PC-9 (cell line): ENCODE data around the gene NT5DC4. TPM values are rescaled to one million over a fixed set of nuclear protein-coding genes. Genes with fewer than 3 reads are reported as not detected.

Source experiments
- BruUV-seq: library from RNA; stranded (reverse); fragments of 400-500 nt; replicated peaks from 2 replicates; lab custom pipeline; 2021; lab: Mats Ljungman, UMichigan
- CTCF ChIA-PET: fragments of 300-600 bp; sonication (Branson Sonifier 250); formaldehyde crosslinking; loops from one replicate; lab custom pipeline; 2022; ENCODE audit warnings: antibody characterized with exemption; lab: Charles Lee
- POLR2A ChIA-PET: fragments of 300-600 bp; sonication (Branson Sonifier 250); formaldehyde crosslinking; loops from one replicate; lab custom pipeline; 2022; ENCODE audit warnings: antibody characterized with exemption; ENCODE audit not compliant: unreplicated experiment; lab: Charles Lee
- DNase-seq, 2 experiments: peaks; one replicate each; pipeline versions ENCODE4 v3.0.0 to v3.0.0-alpha.2; 2015 to 2022; ENCODE audit warnings: mixed read lengths in 1 of 2
- H2AFZ ChIP-seq: fragments of 200-600 bp; sonication (generic); 2 replicates; pipeline ENCODE4 v1.8.1; 2017; ENCODE audit warnings: antibody characterized with exemption
- H3F3A ChIP-seq: fragments of 200-600 bp; sonication (generic); 2 replicates; pipeline ENCODE4 v1.8.1; 2017; ENCODE audit warnings: antibody characterized with exemption, mild to moderate bottlenecking, low read depth; ENCODE audit not compliant: insufficient read depth
- H3K27ac ChIP-seq: fragments of 200-600 bp; sonication (generic); 2 replicates; pipeline ENCODE4 v1.6.1; 2016; ENCODE audit warnings: mixed run types
- H3K27me3 ChIP-seq: fragments of 200-600 bp; sonication (generic); 2 replicates; pipeline ENCODE4 v1.6.1; 2016; ENCODE audit warnings: low read depth, mixed run types; ENCODE audit not compliant: insufficient read depth
- H3K36me3 ChIP-seq: fragments of 200-600 bp; sonication (generic); 2 replicates; pipeline ENCODE4 v1.6.1; 2016; ENCODE audit warnings: low read depth, mixed run types
- H3K4me1 ChIP-seq: fragments of 200-600 bp; sonication (generic); replicated peaks from 2 replicates; pipeline ENCODE4 v1.6.1; 2016; ENCODE audit warnings: mixed run types; ENCODE audit not compliant: insufficient read depth
- H3K4me2 ChIP-seq: fragments of 200-600 bp; sonication (generic); 2 replicates; pipeline ENCODE4 v1.6.1; 2017; ENCODE audit warnings: mixed run types
- H3K4me3 ChIP-seq: fragments of 200-600 bp; sonication (generic); 2 replicates; pipeline ENCODE4 v1.6.1; 2016; ENCODE audit warnings: mixed run types
- H3K79me2 ChIP-seq: fragments of 200-600 bp; sonication (generic); 2 replicates; pipeline ENCODE4 v1.6.1; 2017; ENCODE audit warnings: low read depth, mixed run types
- H3K9me2 ChIP-seq: fragments of 200-600 bp; sonication (generic); 2 replicates; pipeline ENCODE4 v1.8.1; 2017; ENCODE audit warnings: mild to moderate bottlenecking; ENCODE audit not compliant: insufficient read depth
- H3K9me3 ChIP-seq: fragments of 200-600 bp; sonication (generic); 2 replicates; pipeline ENCODE4 v1.8.1; 2016; ENCODE audit warnings: low read depth; ENCODE audit not compliant: insufficient read depth
- H4K20me1 ChIP-seq: fragments of 200-600 bp; sonication (generic); 2 replicates; pipeline ENCODE4 v1.8.1; 2017; ENCODE audit not compliant: insufficient read depth
- EZH2 ChIP-seq: fragments of 200-600 bp; sonication (generic); IDR thresholded peaks from 2 replicates; pipeline ENCODE4 v1.8.0; 2017; ENCODE audit warnings: antibody characterized with exemption, low read depth
- intact Hi-C: fragments of 100-400 bp; cut with micrococcal nuclease; formaldehyde crosslinking; loops from one replicate; pipeline ENCODE4 v1.10.0; 2022; ENCODE audit not compliant: unreplicated experiment
- total RNA-seq: library from RNA; stranded (reverse); gene quantifications from 2 replicates; pipeline ENCODE4 v1.2.3, GENCODE V29; 2021
- TF ChIP-seq, protein P1 (sequence below): fragments of 200-600 bp; sonication (generic); conservative IDR thresholded peaks from 2 replicates; pipeline ENCODE4 v1.6.1; 2017; ENCODE audit warnings: mixed run types, antibody characterized with exemption, mild to moderate bottlenecking, moderate library complexity

NT5DC4 gene
- total RNA-seq, 1 experiment from 2014 or later, result 6.1 TPM

DNA sequence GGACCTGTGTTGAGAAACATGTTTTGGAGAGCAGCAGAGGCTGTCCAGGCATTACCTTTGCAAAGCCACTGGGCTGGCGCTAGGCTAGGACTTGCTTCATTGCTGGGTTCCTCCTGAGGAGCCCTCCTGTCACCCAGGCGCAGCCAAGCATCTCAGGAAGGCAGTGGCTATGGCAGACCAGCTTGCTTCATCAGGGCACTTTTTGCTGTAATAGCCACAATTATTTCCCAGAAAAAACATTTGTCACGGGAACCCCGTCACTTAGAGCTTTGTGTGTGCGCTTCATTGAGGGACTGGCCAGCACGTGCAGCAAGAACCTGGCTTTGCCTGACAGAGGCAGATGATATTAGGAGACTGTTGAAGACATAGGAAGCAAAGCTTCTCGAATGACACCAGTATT lies 38.7 kb upstream of the NT5DC4 start:
- Histone ChIP-seq H3K36me3 (no peaks in the 10 kb centered on the region), H3F3A (peaks cover 28% of the 10 kb centered on the region), H3K4me3 (no peak overlapping the region), H2AFZ (no peak overlapping the region), H3K79me2 (no peaks in the 10 kb centered on the region), H4K20me1 (no peaks in the 10 kb centered on the region), H3K9me3 (no peaks in the 10 kb centered on the region), H3K4me1 (peaks cover 32% of the 10 kb centered on the region), H3K27me3 (no peaks in the 10 kb centered on the region), H3K9me2 (no peaks in the 10 kb centered on the region), H3K4me2 (no peak overlapping the region), H3K27ac (no peak overlapping the region)
- ChIA-PET POLR2A (no interaction called here), CTCF (interaction anchor here (0.7 kb wide), 1 partner anchor 45 kb away, joined by 3 read pairs; no protein-coding TSS in a partner anchor)
- intact Hi-C loops, result no loop called here
- BruUV-seq, result no TSS peak
- no peak for DNase-seq
- TF ChIP-seq, protein P1, sequence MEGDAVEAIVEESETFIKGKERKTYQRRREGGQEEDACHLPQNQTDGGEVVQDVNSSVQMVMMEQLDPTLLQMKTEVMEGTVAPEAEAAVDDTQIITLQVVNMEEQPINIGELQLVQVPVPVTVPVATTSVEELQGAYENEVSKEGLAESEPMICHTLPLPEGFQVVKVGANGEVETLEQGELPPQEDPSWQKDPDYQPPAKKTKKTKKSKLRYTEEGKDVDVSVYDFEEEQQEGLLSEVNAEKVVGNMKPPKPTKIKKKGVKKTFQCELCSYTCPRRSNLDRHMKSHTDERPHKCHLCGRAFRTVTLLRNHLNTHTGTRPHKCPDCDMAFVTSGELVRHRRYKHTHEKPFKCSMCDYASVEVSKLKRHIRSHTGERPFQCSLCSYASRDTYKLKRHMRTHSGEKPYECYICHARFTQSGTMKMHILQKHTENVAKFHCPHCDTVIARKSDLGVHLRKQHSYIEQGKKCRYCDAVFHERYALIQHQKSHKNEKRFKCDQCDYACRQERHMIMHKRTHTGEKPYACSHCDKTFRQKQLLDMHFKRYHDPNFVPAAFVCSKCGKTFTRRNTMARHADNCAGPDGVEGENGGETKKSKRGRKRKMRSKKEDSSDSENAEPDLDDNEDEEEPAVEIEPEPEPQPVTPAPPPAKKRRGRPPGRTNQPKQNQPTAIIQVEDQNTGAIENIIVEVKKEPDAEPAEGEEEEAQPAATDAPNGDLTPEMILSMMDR, result no peak
- no peak for TF ChIP-seq EZH2

DNA sequence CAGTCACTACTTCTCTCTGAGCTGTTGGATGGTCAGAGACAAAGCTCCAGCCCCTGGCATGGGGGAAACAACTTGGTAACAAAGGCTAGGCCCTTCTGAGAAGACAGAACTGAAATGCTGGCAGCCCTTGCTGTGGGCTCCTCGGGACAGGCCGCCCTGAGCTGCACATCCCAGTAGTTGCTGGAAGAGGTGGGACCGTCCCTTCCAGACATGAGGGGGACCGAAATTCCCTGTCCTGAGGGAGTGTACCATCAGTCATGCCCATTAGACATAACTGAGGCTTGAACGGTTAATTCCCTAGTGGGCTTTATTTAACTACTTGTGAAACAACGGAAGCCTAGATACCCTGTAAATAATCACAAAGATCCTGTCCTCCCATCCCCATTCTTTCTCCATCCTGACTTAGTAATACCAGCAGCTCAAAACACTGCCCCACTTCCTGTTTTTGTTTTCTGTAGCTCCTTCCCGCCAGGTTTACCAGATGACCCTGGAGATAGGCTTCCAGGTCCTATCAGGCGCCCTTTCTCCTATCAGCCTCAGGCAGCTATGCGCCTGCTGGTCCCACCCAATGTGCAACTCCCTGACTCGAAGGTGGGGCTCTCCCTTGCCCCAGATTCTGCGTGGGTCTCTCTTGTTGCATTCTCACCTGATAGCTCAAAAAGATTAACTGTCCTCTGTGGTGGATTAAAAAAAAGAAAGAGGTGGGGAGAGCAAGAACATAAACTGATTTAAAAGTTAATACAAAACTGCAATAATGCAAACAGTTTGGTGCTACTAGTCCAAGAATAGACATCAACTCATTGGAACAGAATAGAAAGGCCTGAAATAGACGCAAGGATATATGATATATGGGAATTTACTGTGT lies 37.0 kb upstream of the NT5DC4 start:
- Histone ChIP-seq H3K4me1 (peaks cover 47% of the 10 kb centered on the region), H3K9me2 (no peaks in the 10 kb centered on the region), H3K4me3 (no peak overlapping the region), H4K20me1 (no peaks in the 10 kb centered on the region), H3K4me2 (peak overlapping the region; percentile 49), H3K9me3 (no peaks in the 10 kb centered on the region), H2AFZ (no peak overlapping the region; the same call in 1 of the 2 replicates), H3K79me2 (no peaks in the 10 kb centered on the region), H3K36me3 (no peaks in the 10 kb centered on the region), H3F3A (peaks cover 39% of the 10 kb centered on the region), H3K27me3 (no peaks in the 10 kb centered on the region), H3K27ac (peak overlapping the region; percentile 42)
- POLR2A ChIA-PET, result interaction anchor here (0.6 kb wide), 1 partner anchor 10 kb away, joined by 3 read pairs; no protein-coding TSS in a partner anchor
- no TSS peak for BruUV-seq
- DNase-seq, result peak; percentile 34 to 46
- intact Hi-C loops, result no loop called here
- CTCF ChIA-PET, result interaction anchor here (0.7 kb wide), 1 partner anchor 84 kb away, joined by 3 read pairs; no protein-coding TSS in a partner anchor
- TF ChIP-seq EZH2, result no peak
- TF ChIP-seq, protein P1, result no peak

DNA sequence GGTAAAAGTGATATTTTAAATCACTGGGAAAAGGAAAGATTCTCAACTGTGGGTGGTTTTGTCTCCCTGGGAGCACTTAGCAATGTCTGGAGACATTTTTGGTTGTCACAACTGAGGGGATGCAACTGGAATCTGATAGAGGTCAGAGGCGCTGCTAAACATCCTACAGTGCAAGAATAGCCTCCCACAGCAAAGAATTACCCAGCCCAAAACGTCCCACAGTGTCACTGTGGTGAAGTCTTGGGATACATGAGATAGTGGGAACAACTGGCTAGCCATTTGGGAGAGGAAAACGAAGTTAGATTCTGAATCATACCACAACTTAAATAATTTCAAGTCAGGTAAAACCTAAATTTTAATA lies 36.4 kb upstream of the NT5DC4 start:
- ChIA-PET POLR2A (interaction anchor here (0.6 to 1.2 kb wide), 2 partner anchors 25 to 730 kb away, joined by 4 to 8 read pairs; no protein-coding TSS in a partner anchor), CTCF (no interaction called here)
- H3K79me2 ChIP-seq, result no peaks in the 10 kb centered on the region
- H3K36me3 ChIP-seq, result no peaks in the 10 kb centered on the region
- peak overlapping the region; percentile 49 for H3K4me2 ChIP-seq
- no peak for TF ChIP-seq EZH2
- TF ChIP-seq, protein P1, result no peak
- DNase-seq, result no peak
- no peak overlapping the region; the same call in 1 of the 2 replicates for H2AFZ ChIP-seq
- H3K27ac ChIP-seq, result peak overlapping the region; percentile 42
- H3F3A ChIP-seq, result peaks cover 39% of the 10 kb centered on the region
- intact Hi-C loops, result no loop called here
- no TSS peak for BruUV-seq
- H3K4me3 ChIP-seq, result no peak overlapping the region
- H3K9me2 ChIP-seq, result no peaks in the 10 kb centered on the region
- H3K27me3 ChIP-seq, result no peaks in the 10 kb centered on the region
- H3K4me1 ChIP-seq, result peaks cover 51% of the 10 kb centered on the region
- no peaks in the 10 kb centered on the region for H4K20me1 ChIP-seq
- H3K9me3 ChIP-seq, result no peaks in the 10 kb centered on the region
